ENCODE results near the gene TRIM63. TPM values are rescaled to one million over a fixed set of nuclear protein-coding genes. Genes with fewer than 3 reads are reported as not detected.

TRIM63 gene
- total RNA-seq, 2 donors from 2014 or later, result 0.68 TPM; not detected in 1

- Histone ChIP-seq H3K4me1 (replicated peaks) (no peaks in the 10 kb centered on the region), H3K27ac (no peak overlapping the region), H3K36me3 (no peaks in the 10 kb centered on the region), H3K9me3 (no peaks in the 10 kb centered on the region), H3K27me3 (replicated peaks; ENCODE audit: insufficient read depth) (no peaks in the 10 kb centered on the region), H3K4me3 (no peak overlapping the region)
- TF ChIP-seq CTCF (IDR thresholded peaks at IDR 0.05) (no peak), POLR2A (IDR thresholded peaks at IDR 0.05) (no peak), POLR2AphosphoS5 (IDR thresholded peaks at IDR 0.05) (no peak)
- 70% methylated on average over 6 of the region's 6 CpGs for WGBS
- DNase-seq (ENCODE audit: low spot score), result no peak
- intact Hi-C loops (cut with DNase I), result no loop called here
Measured at GRCh38 chr1:26020941-26021646, 46.3 kb downstream of the TRIM63 start.

GRCh38 chr1:26020330-26020768, 47.1 kb downstream of the TRIM63 start:
- WGBS, result 47% methylated on average over 6 of the region's 6 CpGs
- TF ChIP-seq POLR2AphosphoS5 (IDR thresholded peaks at IDR 0.05) (no peak), POLR2A (IDR thresholded peaks at IDR 0.05) (no peak), CTCF (IDR thresholded peaks at IDR 0.05) (no peak)
- no peaks in the 10 kb centered on the region for H3K36me3 ChIP-seq
- DNase-seq (ENCODE audit: low spot score), result no peak
- no peak overlapping the region for H3K27ac ChIP-seq
- no peaks in the 10 kb centered on the region for H3K9me3 ChIP-seq
- H3K27me3 ChIP-seq (replicated peaks; ENCODE audit: insufficient read depth), result no peaks in the 10 kb centered on the region
- no peak overlapping the region for H3K4me3 ChIP-seq
- intact Hi-C loops (cut with DNase I), result no loop called here
- no peaks in the 10 kb centered on the region for H3K4me1 ChIP-seq (replicated peaks)

- H3K4me3 ChIP-seq, result no peak overlapping the region
- intact Hi-C loops (cut with DNase I), result no loop called here
- no peaks in the 10 kb centered on the region for H3K9me3 ChIP-seq
- H3K27me3 ChIP-seq (replicated peaks; ENCODE audit: insufficient read depth), result no peaks in the 10 kb centered on the region
- H3K27ac ChIP-seq, result no peak overlapping the region
- TF ChIP-seq POLR2AphosphoS5 (IDR thresholded peaks at IDR 0.05) (no peak), POLR2A (IDR thresholded peaks at IDR 0.05) (no peak), CTCF (IDR thresholded peaks at IDR 0.05) (no peak)
- 63% methylated on average over 8 of the region's 8 CpGs for WGBS
- no peaks in the 10 kb centered on the region for H3K4me1 ChIP-seq (replicated peaks)
- DNase-seq (ENCODE audit: low spot score), result no peak
- no peaks in the 10 kb centered on the region for H3K36me3 ChIP-seq
Measured at GRCh38 chr1:26019641-26020315, 47.7 kb downstream of the TRIM63 start.

GRCh38 chr1:26017606-26018005, 49.8 kb downstream of the TRIM63 start:
- no peak overlapping the region for H3K4me3 ChIP-seq
- H3K9me3 ChIP-seq, result no peaks in the 10 kb centered on the region
- no peaks in the 10 kb centered on the region for H3K36me3 ChIP-seq
- intact Hi-C loops (cut with DNase I), result no loop called here
- no peak overlapping the region for H3K27ac ChIP-seq
- DNase-seq (ENCODE audit: low spot score), result no peak
- WGBS, result 57% methylated on average over 6 of the region's 6 CpGs
- H3K27me3 ChIP-seq (replicated peaks; ENCODE audit: insufficient read depth), result no peaks in the 10 kb centered on the region
- no peak for TF ChIP-seq POLR2A (IDR thresholded peaks at IDR 0.05)
- TF ChIP-seq CTCF (IDR thresholded peaks at IDR 0.05), result no peak
- no peak for TF ChIP-seq POLR2AphosphoS5 (IDR thresholded peaks at IDR 0.05)
- H3K4me1 ChIP-seq (replicated peaks), result no peaks in the 10 kb centered on the region

All from prostate gland (tissue), 2 donors.